HG03575 (cell line): ENCODE data around the gene CSRP1.
"Not testable (repeated sequence)": the region's sequence is repeated elsewhere in the genome, so short reads cannot be mapped to it uniquely, and the experiment has no call there.

Experiments
- ATAC-seq: cut with Tn5 transposase; IDR thresholded peaks from one replicate; pipeline ENCODE4 v1.9.1; 2021; ENCODE audit not compliant: unreplicated experiment, insufficient number of reproducible peaks, low FRiP score; ENCODE audit errors: extremely low read depth

CSRP1 gene

DNA sequence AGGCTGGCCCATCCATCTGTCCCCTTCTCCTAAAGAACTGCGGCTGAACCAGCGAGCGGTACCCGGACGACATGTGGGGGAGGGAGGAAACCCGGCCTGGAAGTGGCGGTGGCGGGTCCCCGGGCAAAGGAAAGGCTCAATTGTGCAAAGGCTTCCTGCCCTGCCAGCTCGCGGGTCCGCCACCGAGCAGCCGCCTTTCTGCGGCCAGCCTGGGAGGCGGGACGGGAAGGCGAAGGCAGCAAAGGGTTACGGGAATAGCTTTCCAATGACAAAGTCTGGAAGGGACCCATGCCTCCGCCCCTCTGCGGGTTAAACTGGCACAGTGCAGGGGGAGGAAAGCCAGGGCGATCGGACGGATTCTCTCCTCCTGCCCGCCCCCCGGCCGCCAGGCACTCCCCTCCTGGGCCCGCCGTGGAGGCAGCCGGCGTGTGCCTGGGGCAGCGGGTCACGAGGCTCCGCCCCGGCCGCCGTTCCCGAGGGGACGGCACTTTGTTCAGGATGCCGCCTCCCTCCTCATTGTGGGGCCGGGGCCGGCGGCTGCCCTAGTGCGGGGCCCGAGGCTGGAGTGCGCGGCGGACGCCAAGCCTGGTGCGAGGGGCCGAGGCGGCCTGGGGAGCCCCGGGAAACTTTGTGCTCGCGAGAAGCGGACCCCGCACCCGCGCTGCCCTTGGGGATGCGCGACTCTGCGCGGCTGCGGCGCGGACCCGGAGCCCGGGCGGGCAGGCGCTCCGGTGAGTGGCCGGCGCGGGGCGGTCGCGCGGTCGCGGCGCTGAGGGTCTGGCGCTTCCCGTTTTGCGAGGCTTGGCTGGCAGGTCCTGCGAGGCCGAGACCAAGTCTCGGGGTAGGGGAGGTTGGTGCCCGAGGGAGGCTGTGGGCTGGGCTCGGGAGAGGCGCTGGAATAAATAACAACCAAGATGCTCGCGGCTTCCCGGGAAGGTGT is 32.0 kb upstream of the CSRP1 start, which contains the start of gene NAV1:
Gene NAV1 (plus strand): TSS at position 516 of the 940 bp plus-strand sequence. CDS start 83,758 bp downstream, outside the sequence.
- ATAC-seq = no peak

DNA sequence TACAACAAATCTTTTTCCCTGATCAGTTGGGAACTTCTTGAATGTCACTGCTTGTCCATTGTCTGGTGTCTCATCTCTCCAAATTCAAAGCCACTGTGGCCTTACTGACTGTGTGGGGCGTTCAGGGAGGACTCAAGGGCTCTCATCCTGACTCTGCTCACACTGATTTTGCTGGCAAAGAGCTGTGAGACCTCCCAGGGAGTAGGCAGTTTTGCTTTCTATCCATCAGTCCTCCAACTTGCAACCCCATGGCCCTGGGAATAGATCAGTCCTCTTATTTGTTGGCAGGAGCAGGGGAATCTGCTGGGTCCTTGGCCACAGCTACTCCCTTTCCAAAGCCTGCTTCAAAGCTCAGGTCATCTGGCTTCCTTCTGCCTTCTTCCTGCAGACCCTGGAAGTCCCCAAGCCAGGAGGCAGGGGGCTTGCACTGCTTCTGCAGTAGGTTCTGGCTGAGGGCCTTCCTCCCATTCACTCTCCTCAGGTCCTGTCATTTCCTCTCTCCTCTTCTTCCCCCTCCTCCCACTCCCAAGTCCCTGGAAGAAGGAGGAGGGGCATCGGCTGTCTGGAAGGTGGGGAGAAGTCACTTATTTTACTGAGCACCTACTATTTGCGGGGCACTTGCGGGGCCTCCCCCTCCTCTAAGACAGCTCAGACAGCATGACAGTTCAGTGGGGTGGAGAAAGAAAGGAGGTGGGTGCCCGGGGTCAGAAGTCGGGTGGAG is 31.1 kb upstream of the CSRP1 start:
- no peak for ATAC-seq

DNA sequence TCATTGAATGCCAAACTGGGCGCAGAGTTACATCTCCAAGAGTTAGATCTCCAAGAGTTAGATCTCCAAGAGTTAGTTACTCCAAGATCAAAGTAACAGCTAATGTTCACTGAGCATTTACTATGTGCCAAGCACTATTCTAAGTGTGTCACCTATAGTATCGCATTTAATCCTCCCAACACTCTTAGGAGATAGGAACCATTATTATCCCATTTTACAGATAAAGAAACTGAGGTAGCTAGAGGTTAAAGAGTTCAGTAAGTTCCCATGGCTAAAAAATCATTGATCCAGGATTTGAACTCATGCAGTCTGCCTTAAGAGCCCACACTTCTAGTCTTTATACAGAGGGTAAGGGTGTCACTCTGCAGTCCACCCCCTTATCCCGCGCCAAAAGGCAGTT is 30.5 kb upstream of the CSRP1 start:
- ATAC-seq = no peak

DNA sequence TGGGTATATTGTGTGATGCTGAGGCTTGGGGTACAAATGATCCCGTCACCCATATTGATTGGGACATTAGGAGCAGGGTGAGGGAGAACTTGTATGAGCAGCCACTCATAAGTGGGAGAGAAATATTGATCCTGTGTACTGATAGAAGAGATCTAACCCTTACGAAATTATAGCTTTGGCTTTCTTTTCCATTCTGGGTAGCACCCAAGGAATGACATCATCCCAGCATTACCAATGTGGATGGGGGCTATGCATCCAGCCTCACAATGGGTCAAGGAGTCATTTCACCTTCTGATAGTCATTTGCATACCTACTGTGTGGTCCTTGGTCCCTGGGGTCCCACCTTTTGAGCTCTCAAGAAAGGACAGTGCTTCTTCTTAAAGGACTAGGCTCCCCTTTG is 30.1 kb upstream of the CSRP1 start:
- ATAC-seq = no peak

DNA sequence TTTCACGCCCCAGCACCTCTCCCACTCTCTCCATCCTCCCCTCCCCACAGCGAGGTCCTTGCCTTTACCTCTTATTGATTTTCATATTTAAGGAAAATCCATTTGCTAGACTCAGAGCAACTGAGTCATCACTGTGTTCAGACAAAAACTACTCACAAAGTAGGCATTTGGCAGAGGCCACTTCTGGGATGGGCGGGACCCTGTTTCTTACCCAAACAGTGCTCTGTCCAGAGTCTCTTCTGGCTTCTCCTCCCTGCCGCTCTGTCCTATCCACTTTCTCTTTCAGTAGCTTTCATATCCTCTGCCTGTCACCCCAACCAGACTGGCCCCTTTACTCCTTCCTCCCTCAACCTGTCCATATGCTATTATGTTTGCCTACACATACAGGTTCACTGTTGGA is 29.6 kb upstream of the CSRP1 start:
- ATAC-seq = no peak

DNA sequence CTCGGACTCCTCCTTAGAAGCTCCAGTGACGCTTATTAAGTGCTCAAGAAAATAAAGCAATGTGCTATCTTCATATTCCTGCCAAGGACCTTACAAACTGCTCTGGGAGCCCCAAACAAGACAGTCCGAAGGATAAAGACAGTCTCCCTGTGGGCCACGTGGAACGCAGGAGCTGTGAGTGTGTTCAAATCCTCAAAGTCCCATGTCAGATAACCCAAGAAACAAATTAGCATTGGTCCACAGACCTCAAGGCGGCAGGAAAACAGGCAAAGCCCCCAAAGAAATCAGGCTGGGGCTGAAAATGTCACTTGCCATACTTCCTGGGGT is 29.0 kb upstream of the CSRP1 start:
- ATAC-seq = no peak

DNA sequence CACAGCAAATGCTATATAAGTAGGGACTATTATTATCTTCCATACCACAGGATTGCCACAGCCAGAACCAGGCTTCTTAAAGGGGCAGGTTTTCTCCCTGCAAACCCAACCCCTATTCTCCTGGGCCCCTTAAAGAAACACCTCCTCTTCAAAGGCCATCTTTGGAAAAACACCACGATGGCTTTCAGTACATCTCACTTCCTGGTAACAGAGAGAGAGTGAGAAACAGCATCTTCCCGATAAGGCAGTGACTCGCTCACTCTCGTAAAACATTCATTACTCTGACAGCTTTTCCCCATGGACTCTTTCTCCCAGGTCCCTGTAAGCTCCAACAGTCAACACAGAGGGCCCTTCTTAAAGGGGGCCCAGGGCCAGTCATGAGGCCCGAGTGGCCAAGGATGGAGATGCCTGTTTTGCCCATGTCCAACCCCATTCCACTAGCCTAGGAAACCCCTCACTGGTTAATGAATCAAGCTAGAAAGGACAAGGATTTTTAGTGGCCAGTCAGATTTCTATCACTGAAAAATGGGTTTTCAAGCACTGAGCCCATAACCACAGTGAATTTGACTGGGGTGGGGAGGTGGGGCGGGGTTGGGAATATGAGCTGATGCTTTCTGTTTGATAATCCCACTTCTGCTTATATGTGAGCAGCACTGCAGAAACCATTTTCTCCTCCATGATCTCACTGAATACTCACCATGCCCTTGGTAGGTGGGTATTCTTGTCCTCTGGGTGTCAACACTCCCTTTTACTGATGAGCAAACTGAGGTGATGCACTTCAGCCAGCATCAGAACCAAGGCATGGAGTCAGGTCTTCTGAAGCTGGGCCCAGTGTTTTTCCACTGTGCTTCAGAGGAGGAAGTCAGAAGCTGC is 28.4 kb upstream of the CSRP1 start:
- ATAC-seq = no peak

DNA sequence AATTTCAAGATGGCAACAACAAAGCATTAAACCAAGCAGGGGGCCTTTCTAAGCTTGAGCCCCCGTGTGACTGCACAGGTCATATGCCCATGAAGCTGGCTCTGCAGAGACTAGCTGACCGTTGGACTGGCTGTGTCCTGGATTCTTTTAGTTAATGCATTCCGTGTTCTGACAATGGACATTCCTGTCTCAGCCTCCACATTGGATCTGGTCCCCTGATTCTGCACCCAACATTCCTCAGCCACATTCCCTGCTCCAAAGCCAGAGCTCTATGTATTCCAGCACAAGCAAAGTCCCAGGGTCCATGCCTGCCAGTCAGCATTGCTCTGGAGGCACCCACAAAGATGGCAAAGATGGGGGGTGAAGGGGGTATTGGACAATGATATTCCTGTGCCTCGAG is 26.9 kb upstream of the CSRP1 start:
- ATAC-seq = no peak

DNA sequence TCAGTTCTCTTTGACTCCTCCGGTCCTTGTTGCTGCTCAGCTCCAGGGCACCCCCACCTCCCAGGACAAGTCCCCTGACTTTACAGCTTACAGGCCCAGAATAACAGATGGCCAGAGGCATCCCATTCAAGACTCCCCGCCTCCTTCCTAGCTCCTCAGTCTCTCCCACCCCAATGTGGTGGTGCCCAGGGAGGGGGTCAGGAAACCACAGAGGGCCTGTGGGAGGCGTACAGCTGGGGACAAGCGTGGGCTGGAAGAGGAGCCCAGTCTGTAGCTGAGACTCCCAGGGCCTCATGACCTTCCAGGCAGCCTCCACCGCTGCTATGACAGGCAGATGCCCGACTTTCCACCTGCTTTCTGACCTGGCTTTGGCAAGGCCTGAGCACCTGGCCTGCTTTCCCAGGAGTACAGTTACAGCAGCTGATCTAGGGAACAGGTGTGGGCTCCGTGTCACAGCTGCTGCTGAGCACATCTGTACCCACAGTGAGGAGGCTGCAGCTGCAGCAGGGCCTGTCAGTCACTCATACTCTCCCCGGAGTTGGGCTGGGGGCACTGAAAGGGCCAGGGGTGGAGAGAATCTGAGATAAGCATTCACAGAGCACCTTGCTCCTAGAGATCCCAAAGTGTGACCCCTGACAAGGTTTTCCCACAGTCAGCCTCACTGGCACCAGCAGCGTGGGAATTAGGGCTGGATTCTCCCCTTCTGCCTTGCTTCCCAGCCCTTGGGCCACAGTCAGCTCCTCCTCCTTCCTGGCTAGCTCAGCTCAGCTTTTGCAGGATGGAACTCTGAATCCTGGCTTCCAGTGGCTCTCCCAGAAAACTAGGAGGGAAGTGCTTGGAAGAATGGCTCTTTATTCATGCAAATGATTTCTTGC is 24.9 kb upstream of the CSRP1 start:
- no peak for ATAC-seq

DNA sequence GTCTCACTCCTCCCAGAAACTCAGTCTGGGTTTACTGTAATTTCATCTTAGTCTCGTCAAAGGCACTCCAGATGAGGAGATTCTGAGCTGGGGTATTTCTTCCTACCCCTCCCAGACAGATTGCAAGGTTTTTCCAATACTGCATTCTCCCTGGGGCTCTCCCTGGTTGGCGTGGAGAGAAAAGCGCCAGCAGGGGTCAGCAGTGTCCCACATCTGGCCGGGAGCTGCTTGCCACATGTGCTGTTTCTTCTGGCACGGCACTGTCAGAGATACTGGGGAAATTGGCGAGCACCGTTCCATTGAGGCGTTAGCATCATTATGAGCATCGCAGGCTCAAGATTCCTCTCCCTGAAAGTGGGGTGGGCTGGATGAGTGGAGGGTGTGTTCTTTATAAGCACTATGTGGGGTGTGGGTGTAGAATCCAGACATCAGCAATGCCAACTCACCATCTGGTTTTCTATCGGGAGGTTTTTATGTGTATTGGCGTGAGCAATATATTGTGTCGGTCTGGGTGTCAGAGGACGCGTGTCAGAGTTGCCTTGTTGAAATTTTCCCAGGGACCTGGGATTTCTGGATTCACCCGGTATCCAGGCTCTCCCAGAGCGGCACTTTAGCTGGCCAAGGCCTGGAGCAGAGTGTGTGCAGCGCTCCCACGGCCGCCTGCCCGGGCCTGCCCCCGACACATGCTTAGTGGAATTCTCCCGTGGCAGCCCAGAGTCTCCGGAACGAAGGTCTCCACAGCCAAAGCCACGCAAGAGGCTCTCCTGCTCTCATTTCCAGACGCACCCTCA is 24.0 kb upstream of the CSRP1 start:
- no peak for ATAC-seq

DNA sequence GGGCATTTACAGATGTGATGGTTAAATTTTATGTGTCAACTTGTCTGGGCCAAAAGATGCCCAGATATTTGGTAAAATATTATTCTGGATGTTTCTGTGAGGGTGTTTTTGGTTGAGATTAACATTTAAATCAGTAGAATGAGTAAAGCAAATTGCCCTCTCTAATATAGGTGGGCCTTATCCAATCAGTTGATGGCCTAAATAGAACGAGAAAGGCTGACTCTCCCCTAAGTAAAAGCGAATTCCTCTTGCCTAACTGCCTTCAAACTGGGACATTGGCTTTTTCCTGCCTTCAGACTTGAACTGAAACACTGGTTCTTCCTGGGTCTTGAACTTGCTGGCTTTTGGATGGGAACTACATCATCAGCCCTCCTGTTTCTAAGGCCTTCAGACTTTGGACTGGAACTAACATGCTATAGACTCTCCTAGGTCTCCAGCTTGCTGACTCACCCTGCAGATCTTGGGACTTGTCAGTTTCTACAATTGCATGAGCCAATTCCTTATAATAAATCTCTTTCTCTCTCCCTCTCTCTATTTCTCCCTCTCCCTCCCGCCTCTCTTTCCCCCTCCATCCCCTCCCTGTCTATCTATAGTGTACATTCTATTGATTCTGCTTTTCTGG is 21.8 kb upstream of the CSRP1 start:
- ATAC-seq = no peak

DNA sequence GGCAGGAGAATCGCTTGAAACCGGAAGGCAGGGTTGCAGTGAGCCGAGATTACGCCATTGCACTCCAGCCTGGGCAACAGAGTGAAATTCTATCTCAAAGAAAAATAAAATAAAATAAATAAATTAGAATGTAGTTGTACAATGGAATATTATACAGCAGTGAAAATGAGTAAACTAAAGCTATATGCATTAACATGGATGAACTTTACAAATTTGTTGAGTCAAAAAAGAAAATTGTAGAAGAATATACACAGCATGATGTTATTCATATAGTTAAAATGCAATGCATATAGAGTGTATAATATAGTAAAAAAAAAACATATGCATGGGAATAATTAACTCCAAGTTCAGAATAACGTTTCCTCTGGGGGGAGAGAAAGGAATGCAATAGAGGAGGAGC is 21.0 kb upstream of the CSRP1 start:
- no peak for ATAC-seq

DNA sequence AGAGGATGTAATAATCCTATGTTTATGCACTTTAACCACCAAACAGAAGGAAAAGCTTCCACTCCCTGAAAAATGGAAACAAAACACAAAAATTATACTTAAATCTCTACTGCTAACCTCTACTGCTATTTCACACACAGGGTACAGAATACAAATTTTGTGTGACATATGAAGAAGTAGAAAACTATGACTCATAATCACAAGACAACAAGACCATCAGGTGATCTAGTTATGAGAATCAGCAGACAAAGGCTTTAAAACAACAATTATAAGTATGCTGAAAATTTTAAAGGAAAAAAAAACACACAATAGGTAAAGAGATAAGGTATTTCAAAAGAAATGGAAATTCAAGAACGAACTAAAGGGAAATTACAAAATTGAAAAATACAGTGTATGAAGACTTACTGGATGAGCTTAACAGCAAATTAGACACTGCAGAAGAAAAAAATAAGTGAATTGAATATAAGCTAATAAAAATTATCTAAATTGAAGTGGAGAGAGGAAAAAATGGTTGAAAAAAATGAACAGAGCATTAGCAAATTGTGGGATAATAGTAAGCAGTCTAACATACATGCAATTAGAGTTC is 18.4 kb upstream of the CSRP1 start:
- no peak for ATAC-seq

DNA sequence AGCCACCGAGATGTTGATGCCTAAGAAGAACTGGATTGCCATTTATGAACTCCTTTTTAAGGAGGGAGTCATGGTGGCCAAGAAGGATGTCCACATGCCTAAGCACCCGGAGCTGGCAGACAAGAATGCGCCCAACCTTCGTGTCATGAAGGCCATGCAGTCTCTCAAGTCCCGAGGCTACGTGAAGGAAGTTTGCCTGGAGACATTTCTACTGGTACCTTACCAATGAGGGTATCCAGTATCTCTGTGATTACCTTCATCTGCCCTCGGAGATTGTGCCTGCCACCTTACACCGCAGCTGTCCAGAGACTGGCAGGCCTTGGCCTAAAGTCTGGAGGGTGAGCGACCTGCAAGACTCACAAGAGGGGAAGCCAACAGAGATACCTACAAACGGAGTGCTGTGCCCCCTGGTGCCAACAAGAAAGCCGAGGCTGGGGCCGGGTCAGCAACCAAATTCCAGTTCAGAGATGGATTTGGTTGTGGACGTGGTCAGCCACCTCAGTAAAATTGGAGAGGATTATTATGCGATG is 13.2 kb upstream of the CSRP1 start:
- not testable (repeated sequence) for ATAC-seq

DNA sequence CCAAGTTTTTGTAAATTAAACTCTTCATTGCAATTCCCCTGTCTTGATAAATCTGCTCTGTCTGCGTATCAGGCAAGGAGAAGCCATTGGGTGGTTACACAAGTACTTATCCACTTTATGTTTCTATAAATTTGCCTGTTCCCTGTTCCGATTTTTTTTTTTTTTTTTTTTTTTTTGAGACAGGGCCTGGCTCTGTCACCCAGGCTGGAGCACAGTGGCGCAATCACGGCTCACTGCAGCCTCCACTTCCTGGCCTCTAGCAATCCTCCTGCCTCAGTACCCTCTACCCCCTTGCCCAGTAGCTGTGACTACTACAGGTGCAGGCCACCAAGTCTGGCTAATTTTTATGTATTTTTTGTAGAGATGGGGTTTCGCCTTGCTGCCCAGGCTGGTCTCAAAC is 11.1 kb upstream of the CSRP1 start:
- no peak for ATAC-seq

DNA sequence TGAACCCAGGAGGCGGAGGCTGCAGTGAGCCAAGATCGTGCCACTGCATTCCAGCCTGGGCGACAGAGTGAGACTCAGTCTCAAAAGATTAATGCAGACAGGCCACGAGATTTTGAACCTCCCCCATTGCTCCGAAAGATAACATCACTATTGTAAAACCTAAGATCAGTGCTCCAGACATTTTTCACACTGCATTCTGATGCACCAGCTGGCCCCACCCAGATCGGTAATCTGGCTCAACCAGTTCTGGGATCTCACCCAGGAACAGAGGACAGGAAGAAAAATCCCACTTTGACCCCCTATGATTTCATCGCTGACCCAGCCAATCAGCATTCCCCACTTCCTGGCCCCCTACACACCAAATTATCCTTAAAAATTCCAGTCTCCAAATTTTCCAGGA is 10.7 kb upstream of the CSRP1 start:
- no peak for ATAC-seq
